NCI-H82 treated with DMSO at 0.1 percent for 48 hours (cell line): ENCODE results near the gene TMEM201.
A peak's percentile ranks its signal among the peaks of the same experiment; 100 is the strongest.

Source experiments
- DNase-seq: peaks from one replicate; lab custom pipeline; 2025; ENCODE audit not compliant: unreplicated experiment; lab: John Stamatoyannopoulos, UW

Gene TMEM201

GRCh38 chr1:9577423-9577822, 11.3 kb upstream of the TMEM201 start:
- DNase-seq = no peak

- DNase-seq = no peak
Measured at GRCh38 chr1:9580942-9581341, 7.8 kb upstream of the TMEM201 start.

GRCh38 chr1:9586147-9586766, 2.5 kb upstream of the TMEM201 start:
- DNase-seq = no peak

GRCh38 chr1:9589144-9589718, 520 bp downstream of the TMEM201 start:
- no peak for DNase-seq

- DNase-seq = no peak
Measured at GRCh38 chr1:9589719-9590157, 1.0 kb downstream of the TMEM201 start.

- no peak for DNase-seq
Measured at GRCh38 chr1:9590201-9590600, 1.5 kb downstream of the TMEM201 start.

GRCh38 chr1:9590945-9591668, 2.4 kb downstream of the TMEM201 start:
- DNase-seq = no peak

- DNase-seq = peak; percentile 64
Measured at GRCh38 chr1:9591669-9592509, 3.2 kb downstream of the TMEM201 start.

- no peak for DNase-seq
Measured at GRCh38 chr1:9592510-9593075, 3.9 kb downstream of the TMEM201 start.

GRCh38 chr1:9593147-9593491, 4.4 kb downstream of the TMEM201 start:
- DNase-seq = no peak

GRCh38 chr1:9593492-9594465, 5.1 kb downstream of the TMEM201 start:
- peak; percentile 99 for DNase-seq

- no peak for DNase-seq
Measured at GRCh38 chr1:9594471-9595155, 5.9 kb downstream of the TMEM201 start.

GRCh38 chr1:9595156-9595967, 6.7 kb downstream of the TMEM201 start:
- peak; percentile 8 for DNase-seq

- DNase-seq = no peak
Measured at GRCh38 chr1:9595968-9596340, 7.2 kb downstream of the TMEM201 start.

- DNase-seq = no peak
Measured at GRCh38 chr1:9596415-9597123, 7.9 kb downstream of the TMEM201 start.

GRCh38 chr1:9597361-9598315, 8.9 kb downstream of the TMEM201 start:
- DNase-seq = no peak

GRCh38 chr1:9598316-9598700, 9.6 kb downstream of the TMEM201 start:
- no peak for DNase-seq
